Measurements from ENCODE around the gene LHFPL3.

DNA sequence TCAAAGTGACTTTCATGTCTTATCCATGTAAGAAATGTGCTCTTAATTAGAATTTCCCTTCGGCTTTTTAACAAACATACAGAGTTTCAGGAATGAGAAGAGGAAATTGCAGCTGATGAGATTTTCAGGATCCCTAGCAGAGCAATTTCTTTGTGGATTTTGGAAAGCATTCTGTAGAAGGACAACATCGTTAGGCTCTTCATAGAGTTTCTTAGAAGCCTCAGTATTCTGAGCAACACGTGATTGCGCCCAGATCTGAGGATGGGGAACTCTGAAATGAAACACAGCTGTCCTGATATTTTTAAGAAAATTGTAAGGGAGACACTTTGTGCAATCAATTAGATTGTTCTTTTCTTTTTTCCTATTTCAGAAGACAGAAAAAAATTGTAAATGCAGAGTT is 85.8 kb downstream of the LHFPL3 start:
- TF ChIP-seq EZH2 (IDR thresholded peaks at IDR 0.05; ENCODE audit: borderline replicate concordance, low read depth, low read length, severe bottlenecking): no peak
- TF ChIP-seq, protein P1, sequence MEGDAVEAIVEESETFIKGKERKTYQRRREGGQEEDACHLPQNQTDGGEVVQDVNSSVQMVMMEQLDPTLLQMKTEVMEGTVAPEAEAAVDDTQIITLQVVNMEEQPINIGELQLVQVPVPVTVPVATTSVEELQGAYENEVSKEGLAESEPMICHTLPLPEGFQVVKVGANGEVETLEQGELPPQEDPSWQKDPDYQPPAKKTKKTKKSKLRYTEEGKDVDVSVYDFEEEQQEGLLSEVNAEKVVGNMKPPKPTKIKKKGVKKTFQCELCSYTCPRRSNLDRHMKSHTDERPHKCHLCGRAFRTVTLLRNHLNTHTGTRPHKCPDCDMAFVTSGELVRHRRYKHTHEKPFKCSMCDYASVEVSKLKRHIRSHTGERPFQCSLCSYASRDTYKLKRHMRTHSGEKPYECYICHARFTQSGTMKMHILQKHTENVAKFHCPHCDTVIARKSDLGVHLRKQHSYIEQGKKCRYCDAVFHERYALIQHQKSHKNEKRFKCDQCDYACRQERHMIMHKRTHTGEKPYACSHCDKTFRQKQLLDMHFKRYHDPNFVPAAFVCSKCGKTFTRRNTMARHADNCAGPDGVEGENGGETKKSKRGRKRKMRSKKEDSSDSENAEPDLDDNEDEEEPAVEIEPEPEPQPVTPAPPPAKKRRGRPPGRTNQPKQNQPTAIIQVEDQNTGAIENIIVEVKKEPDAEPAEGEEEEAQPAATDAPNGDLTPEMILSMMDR (IDR thresholded peaks at IDR 0.05; ENCODE audit: borderline replicate concordance, extremely low read depth, low read length, poor library complexity, severe bottlenecking): no peak
